Measurements from ENCODE around the gene RAD21L1. TPM values are rescaled to one million over a fixed set of nuclear protein-coding genes. Genes with fewer than 3 reads are reported as not detected.
A peak's percentile ranks its signal among the peaks of the same experiment; 100 is the strongest.

Gene RAD21L1
- polyA plus RNA-seq (2011; rRNA removed) (not detected in 2 replicates), polyA plus RNA-seq (2017; fragmentation: RNase III; extraction: RNeasy Plus Mini Kit Qiagen cat#74134 plus additional on column Dnase treatment) (not detected in 3 replicates), polyA minus RNA-seq (2011; rRNA and poly(A)+ RNA removed) (not detected in 2 replicates)
- not detected in 2 replicates for polyA plus RNA-seq (2012; cell fraction: cytosol; rRNA removed)
- not detected in 2 replicates for polyA plus RNA-seq (2012; cell fraction: nucleus; rRNA removed)

DNA sequence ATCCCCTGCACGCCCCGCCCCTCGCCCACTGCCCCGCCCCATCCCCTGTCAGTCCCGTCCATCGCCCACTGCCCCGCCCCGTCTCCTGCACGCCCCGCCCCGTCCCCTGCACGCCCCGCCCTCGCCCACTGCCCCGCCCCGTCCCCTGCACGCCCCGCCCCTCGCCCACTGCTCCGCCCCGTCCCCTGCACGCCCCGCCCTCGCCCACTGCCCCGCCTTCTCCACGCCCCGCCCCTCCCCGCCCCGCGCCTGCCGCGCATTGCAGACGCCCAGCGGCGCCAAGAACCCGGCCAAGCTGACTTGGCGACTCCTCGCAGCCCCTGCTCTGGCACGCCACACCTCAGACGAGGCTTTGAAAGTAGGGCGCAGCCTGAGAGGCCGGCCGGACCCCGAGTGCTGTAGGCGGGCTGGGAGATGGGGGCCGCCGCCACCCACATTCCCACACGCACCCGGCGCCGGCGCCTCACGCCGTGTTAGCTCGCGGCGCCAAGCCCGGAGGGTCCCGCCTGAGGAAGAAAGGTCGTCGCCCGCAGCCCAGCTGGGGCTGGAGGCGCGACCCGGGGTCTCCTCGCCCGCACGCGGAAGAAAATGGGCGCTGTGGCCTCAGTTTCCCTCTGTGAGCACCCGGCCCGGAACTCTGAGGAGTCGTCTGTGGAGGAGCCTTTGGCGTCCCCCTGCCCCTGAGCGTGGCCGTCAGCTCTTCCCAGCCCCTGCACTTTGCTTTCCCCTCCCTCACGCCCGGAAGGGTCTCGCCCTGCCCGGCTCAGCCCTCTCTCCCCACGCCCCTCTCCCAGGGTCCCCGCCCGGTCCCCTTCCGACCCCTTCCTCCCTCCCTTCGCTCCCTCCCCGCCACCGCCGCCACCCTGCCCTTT lies at the start of gene RAD21L1:
Gene RAD21L1 (plus strand): TSS at position 262 of the 872 bp plus-strand sequence. CDS start 2,410 bp downstream, outside the sequence.
- Histone ChIP-seq H3K27ac (peak within 1 kb of the TSS; percentile 77 to 88), H3K4me1 (no peaks in the 10 kb centered on the region), H3K9me3 (no peaks in the 10 kb centered on the region), H3K4me2 (peak within 1 kb of the TSS; percentile 100), H3K4me3 (peak within 1 kb of the TSS; percentile 87)
- CTCF ChIA-PET = interaction anchor here (0.6 to 3.8 kb wide), 8 partner anchors 12 to 559 kb away, joined by 3 to 15 read pairs (median 7); no protein-coding TSS in a partner anchor
- TF ChIP-seq HOXB5 (CRISPR knock-in tag; IDR thresholded peaks at IDR 0.05) (peak; percentile 75; the same call in 1 of the 2 replicates), CHD4 (IDR thresholded peaks at IDR 0.05; ENCODE audit: borderline replicate concordance) (peak; percentile 50; the same call in 1 of the 2 replicates), RNF2 (IDR thresholded peaks at IDR 0.05; ENCODE audit: borderline replicate concordance, low read depth) (peak; percentile 94; the same call in 1 of the 2 replicates), JUN (IDR thresholded peaks at IDR 0.05) (0 out of 5 replicates have a peak, but pooled peaks of 1 of the 2 experiments have one; percentile 37), POLR2A (IDR thresholded peaks at IDR 0.05; ENCODE audit: low read length) (peak; percentile 72), HEYL (CRISPR knock-in tag; IDR thresholded peaks at IDR 0.05) (no peak), HOXB13 (CRISPR knock-in tag; IDR thresholded peaks at IDR 0.05; ENCODE audit: low read depth) (0 out of 2 replicates have a peak, but pooled peaks have one; percentile 54), PHF8 (IDR thresholded peaks at IDR 0.05; ENCODE audit: borderline replicate concordance, low read depth) (peak; percentile 59)
- TF ChIP-seq, protein P1, sequence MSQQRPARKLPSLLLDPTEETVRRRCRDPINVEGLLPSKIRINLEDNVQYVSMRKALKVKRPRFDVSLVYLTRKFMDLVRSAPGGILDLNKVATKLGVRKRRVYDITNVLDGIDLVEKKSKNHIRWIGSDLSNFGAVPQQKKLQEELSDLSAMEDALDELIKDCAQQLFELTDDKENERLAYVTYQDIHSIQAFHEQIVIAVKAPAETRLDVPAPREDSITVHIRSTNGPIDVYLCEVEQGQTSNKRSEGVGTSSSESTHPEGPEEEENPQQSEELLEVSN (IDR thresholded peaks at IDR 0.05; ENCODE audit: borderline replicate concordance, low read depth) = peak; percentile 95
- TF ChIP-seq, protein P2, sequence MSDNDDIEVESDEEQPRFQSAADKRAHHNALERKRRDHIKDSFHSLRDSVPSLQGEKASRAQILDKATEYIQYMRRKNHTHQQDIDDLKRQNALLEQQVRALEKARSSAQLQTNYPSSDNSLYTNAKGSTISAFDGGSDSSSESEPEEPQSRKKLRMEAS (IDR thresholded peaks at IDR 0.05) = peak; percentile 94
- TF ChIP-seq, protein P3, sequence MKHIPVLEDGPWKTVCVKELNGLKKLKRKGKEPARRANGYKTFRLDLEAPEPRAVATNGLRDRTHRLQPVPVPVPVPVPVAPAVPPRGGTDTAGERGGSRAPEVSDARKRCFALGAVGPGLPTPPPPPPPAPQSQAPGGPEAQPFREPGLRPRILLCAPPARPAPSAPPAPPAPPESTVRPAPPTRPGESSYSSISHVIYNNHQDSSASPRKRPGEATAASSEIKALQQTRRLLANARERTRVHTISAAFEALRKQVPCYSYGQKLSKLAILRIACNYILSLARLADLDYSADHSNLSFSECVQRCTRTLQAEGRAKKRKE (CRISPR knock-in tag; IDR thresholded peaks at IDR 0.05; ENCODE audit: low read depth) = no peak
- TF ChIP-seq, protein P4, sequence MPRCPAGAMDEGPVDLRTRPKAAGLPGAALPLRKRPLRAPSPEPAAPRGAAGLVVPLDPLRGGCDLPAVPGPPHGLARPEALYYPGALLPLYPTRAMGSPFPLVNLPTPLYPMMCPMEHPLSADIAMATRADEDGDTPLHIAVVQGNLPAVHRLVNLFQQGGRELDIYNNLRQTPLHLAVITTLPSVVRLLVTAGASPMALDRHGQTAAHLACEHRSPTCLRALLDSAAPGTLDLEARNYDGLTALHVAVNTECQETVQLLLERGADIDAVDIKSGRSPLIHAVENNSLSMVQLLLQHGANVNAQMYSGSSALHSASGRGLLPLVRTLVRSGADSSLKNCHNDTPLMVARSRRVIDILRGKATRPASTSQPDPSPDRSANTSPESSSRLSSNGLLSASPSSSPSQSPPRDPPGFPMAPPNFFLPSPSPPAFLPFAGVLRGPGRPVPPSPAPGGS (IDR thresholded peaks at IDR 0.05) = no peak
- FAIRE-seq = no peak
- peak; percentile 86 to 87 for DNase-seq (ENCODE audit: low read depth in 1 of 2, low spot score in 1 of 2)
- POLR2A ChIA-PET = no interaction called here
- ATAC-seq = peak; percentile 86 to 88
- 1% methylated on average over 43 of the region's 88 CpGs for WGBS (ENCODE audit: missing lambda C conversion rate)

DNA sequence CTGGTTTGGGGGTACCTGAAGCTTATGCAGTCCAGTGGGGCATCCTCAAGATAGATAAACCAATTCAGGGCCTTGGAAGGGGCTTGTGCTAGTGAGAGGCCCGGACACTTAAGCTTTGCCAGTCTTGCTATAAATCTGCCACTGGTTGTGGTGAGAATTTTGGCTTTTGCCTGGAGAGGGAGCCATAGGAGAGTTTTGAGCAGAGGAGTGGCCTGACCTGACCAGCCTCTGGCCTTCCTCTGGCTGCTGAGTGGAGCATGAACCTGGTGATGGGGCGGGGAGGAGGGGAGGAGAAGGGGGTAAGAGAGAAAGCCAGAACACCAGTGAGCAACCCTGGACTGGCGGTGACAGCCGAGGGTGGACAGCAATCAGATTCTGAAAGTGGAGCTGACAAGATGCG lies 48.2 kb upstream of the RAD21L1 start:
- ATAC-seq (peak; percentile 45 to 80; a peak in 5 of 6 replicates), FAIRE-seq (no peak), DNase-seq (ENCODE audit: low read depth in 1 of 2, low spot score in 1 of 2) (peak in 1 of 2 experiments; percentile 53)
- no peak overlapping the region for H3K4me3 ChIP-seq
- 84% methylated on average over 5 of the region's 5 CpGs for WGBS (ENCODE audit: missing lambda C conversion rate)
- CTCF ChIA-PET = interaction anchor here (0.7 to 10.6 kb wide), 9 partner anchors 8 to 289 kb away, joined by 3 to 91 read pairs (median 3); partner anchors contain the start of genes NSFL1C and TMEM74B
- no peaks in the 10 kb centered on the region for H3K9me3 ChIP-seq
- no peak overlapping the region for H3K27ac ChIP-seq
- H3K4me2 ChIP-seq = no peak overlapping the region
- peaks cover 7% of the 10 kb centered on the region; the same call in 1 of the 3 replicates for H3K4me1 ChIP-seq
- TF ChIP-seq ZNF302 (CRISPR knock-in tag; IDR thresholded peaks at IDR 0.05) (no peak), JUNB (IDR thresholded peaks at IDR 0.05) (no peak), GATA3 (IDR thresholded peaks at IDR 0.05; ENCODE audit: borderline replicate concordance) (no peak), SMC3 (IDR thresholded peaks at IDR 0.05) (0 out of 3 replicates have a peak, but pooled peaks have one; percentile 9), FOSB (CRISPR knock-in tag; IDR thresholded peaks at IDR 0.05) (no peak), JUN (IDR thresholded peaks at IDR 0.05) (no peak), EP300 (IDR thresholded peaks at IDR 0.05) (no peak), HEYL (CRISPR knock-in tag; IDR thresholded peaks at IDR 0.05) (no peak), NPAS2 (CRISPR knock-in tag; IDR thresholded peaks at IDR 0.05; ENCODE audit: borderline replicate concordance) (no peak), RAD21 (conservative IDR thresholded peaks at IDR 0.05 in 1 of 2, IDR thresholded peaks at IDR 0.05 in 1 of 2) (peak in 1 of 2 experiments; percentile 34; a peak in 2 of 5 replicates)
- TF ChIP-seq, protein P5, sequence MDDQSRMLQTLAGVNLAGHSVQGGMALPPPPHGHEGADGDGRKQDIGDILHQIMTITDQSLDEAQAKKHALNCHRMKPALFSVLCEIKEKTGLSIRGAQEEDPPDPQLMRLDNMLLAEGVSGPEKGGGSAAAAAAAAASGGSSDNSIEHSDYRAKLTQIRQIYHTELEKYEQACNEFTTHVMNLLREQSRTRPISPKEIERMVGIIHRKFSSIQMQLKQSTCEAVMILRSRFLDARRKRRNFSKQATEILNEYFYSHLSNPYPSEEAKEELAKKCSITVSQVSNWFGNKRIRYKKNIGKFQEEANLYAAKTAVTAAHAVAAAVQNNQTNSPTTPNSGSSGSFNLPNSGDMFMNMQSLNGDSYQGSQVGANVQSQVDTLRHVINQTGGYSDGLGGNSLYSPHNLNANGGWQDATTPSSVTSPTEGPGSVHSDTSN (IDR thresholded peaks at IDR 0.05) = no peak
- TF ChIP-seq, protein P3 (CRISPR knock-in tag; IDR thresholded peaks at IDR 0.05; ENCODE audit: low read depth) = no peak
- TF ChIP-seq, protein P6, sequence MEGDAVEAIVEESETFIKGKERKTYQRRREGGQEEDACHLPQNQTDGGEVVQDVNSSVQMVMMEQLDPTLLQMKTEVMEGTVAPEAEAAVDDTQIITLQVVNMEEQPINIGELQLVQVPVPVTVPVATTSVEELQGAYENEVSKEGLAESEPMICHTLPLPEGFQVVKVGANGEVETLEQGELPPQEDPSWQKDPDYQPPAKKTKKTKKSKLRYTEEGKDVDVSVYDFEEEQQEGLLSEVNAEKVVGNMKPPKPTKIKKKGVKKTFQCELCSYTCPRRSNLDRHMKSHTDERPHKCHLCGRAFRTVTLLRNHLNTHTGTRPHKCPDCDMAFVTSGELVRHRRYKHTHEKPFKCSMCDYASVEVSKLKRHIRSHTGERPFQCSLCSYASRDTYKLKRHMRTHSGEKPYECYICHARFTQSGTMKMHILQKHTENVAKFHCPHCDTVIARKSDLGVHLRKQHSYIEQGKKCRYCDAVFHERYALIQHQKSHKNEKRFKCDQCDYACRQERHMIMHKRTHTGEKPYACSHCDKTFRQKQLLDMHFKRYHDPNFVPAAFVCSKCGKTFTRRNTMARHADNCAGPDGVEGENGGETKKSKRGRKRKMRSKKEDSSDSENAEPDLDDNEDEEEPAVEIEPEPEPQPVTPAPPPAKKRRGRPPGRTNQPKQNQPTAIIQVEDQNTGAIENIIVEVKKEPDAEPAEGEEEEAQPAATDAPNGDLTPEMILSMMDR (IDR thresholded peaks at IDR 0.05) = peak; percentile 5; the same call in 1 of the 3 replicates
- TF ChIP-seq, protein P7, sequence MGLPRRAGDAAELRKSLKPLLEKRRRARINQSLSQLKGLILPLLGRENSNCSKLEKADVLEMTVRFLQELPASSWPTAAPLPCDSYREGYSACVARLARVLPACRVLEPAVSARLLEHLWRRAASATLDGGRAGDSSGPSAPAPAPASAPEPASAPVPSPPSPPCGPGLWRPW (IDR thresholded peaks at IDR 0.05) = no peak
- TF ChIP-seq, protein P1 (IDR thresholded peaks at IDR 0.05; ENCODE audit: borderline replicate concordance, low read depth) = no peak
- POLR2A ChIA-PET = no interaction called here
